AG09309 (cell line): ENCODE data around the gene VCAN.

Experiments
- DNase-seq: peaks from one replicate; pipeline ENCODE4 v3.0.0-alpha.2; 2010; ENCODE audit warnings: low read depth
- H3K4me3 ChIP-seq: 2 replicates; pipeline ENCODE4 v1.5.1; 2011; ENCODE audit warnings: mild to moderate bottlenecking, low read depth, low read length, moderate library complexity; ENCODE audit not compliant: control insufficient read depth
- CTCF ChIP-seq: IDR thresholded peaks from 2 replicates; pipeline ENCODE4 v1.5.1; 2011; ENCODE audit warnings: mild to moderate bottlenecking, low read depth, low read length, inconsistent platforms; ENCODE audit not compliant: insufficient read depth, control insufficient read depth; ENCODE audit errors: missing control alignments

Gene VCAN

GRCh38 chr5:83568186-83568585 is 96.6 kb downstream of the VCAN start:
- no peak for TF ChIP-seq CTCF
- no peak overlapping the region for H3K4me3 ChIP-seq
- DNase-seq = peak; percentile 92

- H3K4me3 ChIP-seq = no peak overlapping the region
- no peak for DNase-seq
- no peak for TF ChIP-seq CTCF
Measured at GRCh38 chr5:83570916-83571315, 99.4 kb downstream of the VCAN start.

GRCh38 chr5:83572271-83572670 is 100.7 kb downstream of the VCAN start:
- DNase-seq = no peak
- no peak overlapping the region for H3K4me3 ChIP-seq
- TF ChIP-seq CTCF = no peak

- DNase-seq = no peak
- TF ChIP-seq CTCF = no peak
- no peak overlapping the region for H3K4me3 ChIP-seq
Measured at GRCh38 chr5:83576341-83576740, 104.8 kb downstream of the VCAN start.

- TF ChIP-seq CTCF = no peak
- no peak for DNase-seq
- H3K4me3 ChIP-seq = no peak overlapping the region
Measured at GRCh38 chr5:83577036-83577636, 105.6 kb downstream of the VCAN start.

GRCh38 chr5:83583859-83584258 is 112.3 kb downstream of the VCAN start:
- no peak for TF ChIP-seq CTCF
- DNase-seq = no peak

More at GRCh38 chr5:83583859-83584258, 112.3 kb downstream of the VCAN start:
- H3K4me3 ChIP-seq = no peak overlapping the region
